Measurements from ENCODE around the gene HNRNPM. TPM values are rescaled to one million over a fixed set of nuclear protein-coding genes. Genes with fewer than 3 reads are reported as not detected.
A peak's percentile ranks its signal among the peaks of the same experiment; 100 is the strongest.

The HNRNPM gene
- total RNA-seq, 1 experiment from 2014 or later: 468 TPM

DNA sequence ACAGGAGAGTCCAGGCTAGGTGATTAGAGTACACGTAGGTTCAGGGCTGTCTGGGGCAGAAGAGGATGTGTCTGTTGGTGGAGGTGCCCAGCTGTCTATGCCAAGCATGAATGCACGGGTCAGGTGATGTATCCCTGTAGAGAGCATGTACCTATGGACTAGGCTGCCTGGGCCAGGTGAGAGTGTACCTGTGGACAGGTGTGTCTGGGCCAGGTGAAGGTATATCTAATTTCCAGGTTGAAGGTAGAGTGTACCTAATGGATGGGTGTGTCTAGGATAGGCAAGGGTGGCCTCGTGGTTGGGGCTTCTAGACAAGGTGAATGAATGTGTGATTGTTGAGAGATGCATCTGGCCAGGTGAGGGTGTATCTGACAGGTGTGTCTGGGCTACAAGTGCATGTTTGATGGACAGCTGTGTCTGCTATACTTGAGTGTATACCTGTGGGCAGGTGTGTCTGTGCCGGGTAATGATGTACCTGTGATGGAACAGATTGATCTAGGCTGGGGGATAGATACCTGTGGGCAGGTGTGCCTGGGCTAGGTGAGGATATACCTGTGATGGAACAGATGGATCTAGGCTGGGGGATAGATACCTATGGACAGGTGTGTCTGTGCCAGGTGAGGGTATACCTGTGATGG lies 84.7 kb downstream of the HNRNPM start:
- no peak for DNase-seq
- Histone ChIP-seq H3K56ac (ENCODE audit: insufficient read length, low read depth, low read length) (no peak overlapping the region), H3K23me2 (ENCODE audit: insufficient read length, low read depth, low read length, poor library complexity, severe bottlenecking) (no peaks in the 10 kb centered on the region), H3K4me2 (ENCODE audit: insufficient read depth, insufficient read length, low read length) (no peak overlapping the region), H3K18ac (ENCODE audit: insufficient read length, low read depth, low read length) (no peak overlapping the region), H2BK15ac (ENCODE audit: low read depth, low read length) (no peak overlapping the region), H4K8ac (replicated peaks; ENCODE audit: insufficient read length, low read depth, low read length) (no peak overlapping the region), H2BK5ac (ENCODE audit: insufficient read length, low read length) (no peak overlapping the region), H3K79me1 (ENCODE audit: insufficient read depth, low read depth, low read length, poor library complexity, severe bottlenecking) (no peaks in the 10 kb centered on the region), H3K14ac (ENCODE audit: insufficient read depth, low read length) (no peak overlapping the region), H3K9me3 (ENCODE audit: control insufficient read depth, low read depth, low read length) (no peaks in the 10 kb centered on the region), H2AK5ac (ENCODE audit: insufficient read length, low read length) (no peak overlapping the region), H3K27me3 (ENCODE audit: insufficient read depth, low read length) (no peaks in the 10 kb centered on the region), H4K5ac (ENCODE audit: insufficient read length, low read depth, low read length) (no peak overlapping the region), H3K23ac (ENCODE audit: insufficient read length, low read depth, low read length) (no peak overlapping the region), H3K79me2 (ENCODE audit: insufficient read depth, low read length) (no peaks in the 10 kb centered on the region), H3K4me1 (ENCODE audit: insufficient read depth, low read length) (peaks cover 3% of the 10 kb centered on the region; the same call in 1 of the 2 replicates), H2BK120ac (ENCODE audit: low read depth, low read length, poor library complexity, severe bottlenecking) (no peak overlapping the region), H2BK20ac (ENCODE audit: low read depth, low read length, poor library complexity, severe bottlenecking) (no peak overlapping the region), H2AFZ (ENCODE audit: low read length) (no peak overlapping the region), H4K91ac (ENCODE audit: insufficient read length, low read depth, low read length) (no peak overlapping the region), H2BK12ac (ENCODE audit: insufficient read length, low read depth, low read length) (no peak overlapping the region), H3T11ph (ENCODE audit: low read length) (no peak overlapping the region), H3K9ac (ENCODE audit: extremely low read depth, insufficient read length, low read length) (no peak overlapping the region), H4K20me1 (ENCODE audit: control insufficient read depth, insufficient read depth, insufficient read length) (no peaks in the 10 kb centered on the region), H3K4ac (ENCODE audit: low read depth, low read length) (no peak overlapping the region), H3K27ac (ENCODE audit: insufficient read length, low read depth, low read length) (no peak overlapping the region)
- H3K27me3 Mint-ChIP-seq (ENCODE audit: low read depth): peaks cover 5% of the 10 kb centered on the region
- peaks cover 10 to 22% of the 10 kb centered on the region in 2 experiments for H3K4me1 Mint-ChIP-seq
- peak overlapping the region in 1 of 3 experiments; percentile 21; a peak in 1 of 7 replicates for H3K27ac Mint-ChIP-seq
- no CpG with 5 or more reads among the region's 4 CpGs for WGBS (ENCODE audit: extremely low coverage, insufficient read length, low lambda C conversion rate)
- H3K4me3 Mint-ChIP-seq: peak overlapping the region in 1 of 2 experiments; percentile 9; a peak in 1 of 5 replicates
- peaks cover 0 to 2% (median 0%) of the 10 kb centered on the region in 3 experiments; a peak in 3 of 7 replicates for H3K36me3 Mint-ChIP-seq (ENCODE audit: insufficient read depth in 1 of 3, low read depth in 3 of 3)
- TF ChIP-seq, protein P1, sequence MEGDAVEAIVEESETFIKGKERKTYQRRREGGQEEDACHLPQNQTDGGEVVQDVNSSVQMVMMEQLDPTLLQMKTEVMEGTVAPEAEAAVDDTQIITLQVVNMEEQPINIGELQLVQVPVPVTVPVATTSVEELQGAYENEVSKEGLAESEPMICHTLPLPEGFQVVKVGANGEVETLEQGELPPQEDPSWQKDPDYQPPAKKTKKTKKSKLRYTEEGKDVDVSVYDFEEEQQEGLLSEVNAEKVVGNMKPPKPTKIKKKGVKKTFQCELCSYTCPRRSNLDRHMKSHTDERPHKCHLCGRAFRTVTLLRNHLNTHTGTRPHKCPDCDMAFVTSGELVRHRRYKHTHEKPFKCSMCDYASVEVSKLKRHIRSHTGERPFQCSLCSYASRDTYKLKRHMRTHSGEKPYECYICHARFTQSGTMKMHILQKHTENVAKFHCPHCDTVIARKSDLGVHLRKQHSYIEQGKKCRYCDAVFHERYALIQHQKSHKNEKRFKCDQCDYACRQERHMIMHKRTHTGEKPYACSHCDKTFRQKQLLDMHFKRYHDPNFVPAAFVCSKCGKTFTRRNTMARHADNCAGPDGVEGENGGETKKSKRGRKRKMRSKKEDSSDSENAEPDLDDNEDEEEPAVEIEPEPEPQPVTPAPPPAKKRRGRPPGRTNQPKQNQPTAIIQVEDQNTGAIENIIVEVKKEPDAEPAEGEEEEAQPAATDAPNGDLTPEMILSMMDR (conservative IDR thresholded peaks at IDR 0.05): no peak
- H3K9me3 Mint-ChIP-seq: no peaks in the 10 kb centered on the region; a peak in 1 of 5 replicates

Data from H9 (cell line).